HCT116 (cell line): ENCODE data around the gene PRPS1. TPM values are rescaled to one million over a fixed set of nuclear protein-coding genes. Genes with fewer than 3 reads are reported as not detected.

ENCODE experiments used
- ATAC-seq: fragments of 200-7000 bp; cut with Tn5 transposase; 2 replicates; pipeline ENCODE4 v1.9.1; 2020; ENCODE audit warnings: mild to moderate bottlenecking, moderate library complexity
- BruUV-seq: library from RNA; stranded (reverse); fragments of 400-500 nt; replicated peaks from 2 replicates; lab custom pipeline; 2021; lab: Mats Ljungman, UMichigan
- CTCF ChIA-PET: fragments of 300-600 bp; sonication (Branson Sonifier 250); formaldehyde crosslinking; loops from one replicate; lab custom pipeline; 2021; ENCODE audit warnings: antibody characterized with exemption; lab: Charles Lee
- POLR2A ChIA-PET: fragments of 300-600, 350-600 bp; sonication (Branson Sonifier 250); formaldehyde crosslinking; loops from one replicate; lab custom pipeline; 2021; ENCODE audit warnings: antibody characterized with exemption; lab: Charles Lee
- RAD21 ChIA-PET, 2 experiments: fragments of 300-600 bp; sonication (Branson Sonifier 250); formaldehyde crosslinking; loops; one replicate each; lab custom pipeline; 2023; ENCODE audit warnings: low total read pairs in 2 of 2; ENCODE audit not compliant: uncharacterized antibody in 2 of 2, unreplicated experiment in 2 of 2, low non-redundant PET in 1 of 2; lab: Charles Lee
- DNase-seq: peaks from one replicate; pipeline ENCODE4 v3.0.0-alpha.2; 2010; ENCODE audit warnings: low read depth, low spot score
- H2AFZ ChIP-seq: fragments of 200-600 bp; shearing (Covaris generic), sonication (generic); 2 replicates; pipeline ENCODE4 v1.6.1; 2017; ENCODE audit warnings: low read depth, mixed run types, mixed read lengths, antibody characterized with exemption, low read length; ENCODE audit not compliant: poor library complexity, severe bottlenecking
- H3K27ac ChIP-seq: 2 replicates; pipeline ENCODE4 v1.5.1; 2012; ENCODE audit warnings: low read depth, low read length
- H3K27me3 ChIP-seq: fragments of 200-600 bp; sonication (generic); 2 replicates; pipeline ENCODE4 v1.6.1; 2016; ENCODE audit warnings: mixed run types, low read length, mixed read lengths; ENCODE audit not compliant: insufficient read depth
- H3K36me3 ChIP-seq, 2 experiments: fragments of 200-500 bp in 1 of 2; fragments of 200-600 bp in 1 of 2; sonication (Bioruptor generic) in 1 of 2; sonication (generic) in 1 of 2; 2 replicates each; pipeline versions ENCODE4 v1.5.1 to v1.6.1; 2014 to 2016; ENCODE audit warnings: low read length in 2 of 2, inconsistent platforms in 1 of 2, mixed read lengths in 1 of 2, mixed run types in 1 of 2; ENCODE audit not compliant: insufficient read depth in 2 of 2, control insufficient read depth in 1 of 2
- H3K4me1 ChIP-seq, 2 experiments: fragments of 200-600 bp in 1 of 2; sonication (generic) in 1 of 2; 2 replicates each; pipeline versions ENCODE4 v1.5.1 to v1.6.1; 2012 to 2017; ENCODE audit warnings: low read length in 2 of 2, inconsistent platforms in 1 of 2, mild to moderate bottlenecking in 1 of 2, mixed read lengths in 1 of 2, mixed run types in 1 of 2, moderate library complexity in 1 of 2; ENCODE audit not compliant: insufficient read depth in 2 of 2, control insufficient read depth in 1 of 2
- H3K4me2 ChIP-seq: fragments of 200-600 bp; sonication (generic); 2 replicates; pipeline ENCODE4 v1.6.1; 2017; ENCODE audit warnings: mixed run types, low read length, mixed read lengths
- H3K4me3 ChIP-seq, 2 experiments: fragments of 200-600 bp in 1 of 2; sonication (generic) in 1 of 2; replicated peaks in 1 of 2; 2 replicates each; pipeline ENCODE4 v1.5.1; 2011 to 2016; ENCODE audit warnings: low read length in 2 of 2, control low read depth in 1 of 2, low read depth in 1 of 2, mild to moderate bottlenecking in 1 of 2, mixed read lengths in 1 of 2, mixed run types in 1 of 2
- H3K79me2 ChIP-seq: fragments of 200-600 bp; sonication (generic); 2 replicates; pipeline ENCODE4 v1.6.1; 2017; ENCODE audit warnings: mild to moderate bottlenecking, mixed run types, low read length, moderate library complexity, mixed read lengths; ENCODE audit not compliant: insufficient read depth
- H3K9ac ChIP-seq: fragments of 200-600 bp; sonication (generic); 2 replicates; pipeline ENCODE4 v1.6.1; 2016; ENCODE audit warnings: low read length, mixed read lengths
- H3K9me2 ChIP-seq: fragments of 200-600 bp; sonication (generic), shearing (Covaris generic); 2 replicates; pipeline ENCODE4 v1.6.1; 2017; ENCODE audit warnings: mixed run types, mild to moderate bottlenecking, moderate library complexity; ENCODE audit not compliant: insufficient read depth
- H3K9me3 ChIP-seq, 2 experiments: fragments of 200-500 bp in 1 of 2; fragments of 200-600 bp in 1 of 2; sonication (Bioruptor generic) in 1 of 2; sonication (generic) in 1 of 2; 2 replicates each; pipeline ENCODE4 v1.6.1; 2014 to 2017; ENCODE audit warnings: low read length in 2 of 2, mixed read lengths in 2 of 2, inconsistent platforms in 1 of 2, low read depth in 1 of 2, mild to moderate bottlenecking in 1 of 2, mixed run types in 1 of 2, moderate library complexity in 1 of 2; ENCODE audit not compliant: control insufficient read depth in 1 of 2, insufficient read depth in 1 of 2
- H4K20me1 ChIP-seq: fragments of 200-600 bp; sonication (generic), shearing (Covaris generic); 2 replicates; pipeline ENCODE4 v1.6.1; 2017; ENCODE audit warnings: mixed run types, mild to moderate bottlenecking, moderate library complexity; ENCODE audit not compliant: insufficient read depth
- CEBPB ChIP-seq: IDR thresholded peaks from 2 replicates; pipeline ENCODE4 v1.6.1; 2012; ENCODE audit warnings: low read depth
- EGR1 ChIP-seq: IDR thresholded peaks from 2 replicates; pipeline ENCODE4 v1.6.1; 2012; ENCODE audit warnings: low read depth
- JUND ChIP-seq: IDR thresholded peaks from 2 replicates; pipeline ENCODE4 v1.6.1; 2012
- POLR2AphosphoS5 ChIP-seq: IDR thresholded peaks from 2 replicates; pipeline ENCODE4 v1.6.1; 2011; ENCODE audit warnings: mild to moderate bottlenecking, low read depth, low read length, moderate library complexity
- SIN3A ChIP-seq: IDR thresholded peaks from 2 replicates; pipeline ENCODE4 v1.6.1; 2012; ENCODE audit warnings: low read depth
- ZFX ChIP-seq: fragments of 450-650 bp; IDR thresholded peaks from 2 replicates; pipeline ENCODE4 v1.6.1; 2017
- intact Hi-C: fragments of 100-400 bp; cut with micrococcal nuclease; formaldehyde crosslinking; loops from 2 replicates; pipeline ENCODE4 v1.10.0; 2022
- total RNA-seq: library from RNA; stranded (reverse); gene quantifications from one replicate; pipeline ENCODE4 v1.2.1, GENCODE V29; 2021; ENCODE audit not compliant: unreplicated experiment
- TF ChIP-seq, protein P1 (sequence below), 3 experiments: fragments of 200-600 bp in 1 of 3; sonication (generic) in 1 of 3; IDR thresholded peaks in 2 of 3; conservative IDR thresholded peaks in 1 of 3; 2 replicates each; pipeline ENCODE4 v1.5.1; 2012 to 2017; ENCODE audit warnings: low read depth in 2 of 3, low read length in 2 of 3, antibody characterized with exemption in 1 of 3, borderline replicate concordance in 1 of 3, control low read depth in 1 of 3, mild to moderate bottlenecking in 1 of 3, mixed read lengths in 1 of 3, mixed run types in 1 of 3, moderate library complexity in 1 of 3; ENCODE audit not compliant: insufficient read depth in 1 of 3
- TF ChIP-seq, protein P2 (sequence below): IDR thresholded peaks from 2 replicates; pipeline ENCODE4 v1.6.1; 2011; ENCODE audit warnings: mild to moderate bottlenecking, low read length, moderate library complexity; ENCODE audit not compliant: insufficient replicate concordance; ENCODE audit errors: extremely low read depth

The PRPS1 gene
- total RNA-seq, 1 experiment from 2014 or later: 62.6 TPM

- ChIA-PET RAD21 (interaction anchor here in 1 of 2 experiments (1.0 kb wide), 1 partner anchor 100 kb away, joined by 3 read pairs; the partner anchor contains the start of gene NCBP2L), CTCF (interaction anchor here (1.9 kb wide), 1 partner anchor 100 kb away, joined by 4 read pairs; the partner anchor contains the start of gene NCBP2L), POLR2A (interaction anchor here (0.6 to 2.4 kb wide), 2 partner anchors 40 to 89 kb away, joined by 4 to 9 read pairs; no protein-coding TSS in a partner anchor)
- peak overlapping the region; percentile 61 to 67 for H3K4me3 ChIP-seq
- peak overlapping the region; percentile 78 for H3K27ac ChIP-seq
- H3K9me2 ChIP-seq: no peaks in the 10 kb centered on the region
- no peak overlapping the region for H2AFZ ChIP-seq
- no TSS peak for BruUV-seq
- peaks cover 33 to 55% of the 10 kb centered on the region in 2 experiments for H3K4me1 ChIP-seq
- intact Hi-C loops: no loop called here
- no peaks in the 10 kb centered on the region for H3K27me3 ChIP-seq
- TF ChIP-seq SIN3A: no peak
- H4K20me1 ChIP-seq: no peaks in the 10 kb centered on the region
- no peaks in the 10 kb centered on the region for H3K79me2 ChIP-seq
- peak overlapping the region; percentile 87 for H3K4me2 ChIP-seq
- no peaks in the 10 kb centered on the region for H3K9me3 ChIP-seq
- H3K36me3 ChIP-seq: no peaks in the 10 kb centered on the region
- no peak for DNase-seq
- peak overlapping the region; percentile 82 for H3K9ac ChIP-seq
- no peak for ATAC-seq
Measured at GRCh38 chrX:107677501-107677901, 49.2 kb downstream of the PRPS1 start.

DNA sequence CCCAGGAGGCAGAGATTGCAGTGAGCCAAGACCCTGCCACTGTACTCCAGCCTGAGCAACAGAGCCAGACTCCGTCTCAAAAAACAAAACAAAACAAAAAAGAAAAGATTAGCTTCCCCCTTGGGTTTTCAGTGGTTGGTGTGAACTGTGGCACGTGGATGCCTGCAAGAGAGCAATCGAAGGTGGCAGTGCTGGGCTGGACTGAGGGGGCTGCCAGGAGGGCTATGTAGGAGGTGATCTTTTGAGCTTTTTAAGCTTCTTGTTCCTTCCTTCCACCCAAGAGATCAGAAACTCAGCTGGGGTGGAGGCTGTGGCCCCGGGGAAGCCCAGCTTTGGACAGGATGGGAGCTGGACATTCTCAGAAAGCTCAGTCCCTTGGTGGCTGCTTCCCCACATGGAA, 49.6 kb downstream of the PRPS1 start:
- TF ChIP-seq JUND: no peak
- TF ChIP-seq POLR2AphosphoS5: no peak
- TF ChIP-seq, protein P1, sequence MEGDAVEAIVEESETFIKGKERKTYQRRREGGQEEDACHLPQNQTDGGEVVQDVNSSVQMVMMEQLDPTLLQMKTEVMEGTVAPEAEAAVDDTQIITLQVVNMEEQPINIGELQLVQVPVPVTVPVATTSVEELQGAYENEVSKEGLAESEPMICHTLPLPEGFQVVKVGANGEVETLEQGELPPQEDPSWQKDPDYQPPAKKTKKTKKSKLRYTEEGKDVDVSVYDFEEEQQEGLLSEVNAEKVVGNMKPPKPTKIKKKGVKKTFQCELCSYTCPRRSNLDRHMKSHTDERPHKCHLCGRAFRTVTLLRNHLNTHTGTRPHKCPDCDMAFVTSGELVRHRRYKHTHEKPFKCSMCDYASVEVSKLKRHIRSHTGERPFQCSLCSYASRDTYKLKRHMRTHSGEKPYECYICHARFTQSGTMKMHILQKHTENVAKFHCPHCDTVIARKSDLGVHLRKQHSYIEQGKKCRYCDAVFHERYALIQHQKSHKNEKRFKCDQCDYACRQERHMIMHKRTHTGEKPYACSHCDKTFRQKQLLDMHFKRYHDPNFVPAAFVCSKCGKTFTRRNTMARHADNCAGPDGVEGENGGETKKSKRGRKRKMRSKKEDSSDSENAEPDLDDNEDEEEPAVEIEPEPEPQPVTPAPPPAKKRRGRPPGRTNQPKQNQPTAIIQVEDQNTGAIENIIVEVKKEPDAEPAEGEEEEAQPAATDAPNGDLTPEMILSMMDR (IDR thresholded peaks at IDR 0.05 in 2 of 3, conservative IDR thresholded peaks at IDR 0.05 in 1 of 3; ENCODE audit: borderline replicate concordance in 1 of 3, insufficient read depth in 1 of 3, low read depth in 2 of 3, low read length in 2 of 3): no peak
- TF ChIP-seq, protein P2, sequence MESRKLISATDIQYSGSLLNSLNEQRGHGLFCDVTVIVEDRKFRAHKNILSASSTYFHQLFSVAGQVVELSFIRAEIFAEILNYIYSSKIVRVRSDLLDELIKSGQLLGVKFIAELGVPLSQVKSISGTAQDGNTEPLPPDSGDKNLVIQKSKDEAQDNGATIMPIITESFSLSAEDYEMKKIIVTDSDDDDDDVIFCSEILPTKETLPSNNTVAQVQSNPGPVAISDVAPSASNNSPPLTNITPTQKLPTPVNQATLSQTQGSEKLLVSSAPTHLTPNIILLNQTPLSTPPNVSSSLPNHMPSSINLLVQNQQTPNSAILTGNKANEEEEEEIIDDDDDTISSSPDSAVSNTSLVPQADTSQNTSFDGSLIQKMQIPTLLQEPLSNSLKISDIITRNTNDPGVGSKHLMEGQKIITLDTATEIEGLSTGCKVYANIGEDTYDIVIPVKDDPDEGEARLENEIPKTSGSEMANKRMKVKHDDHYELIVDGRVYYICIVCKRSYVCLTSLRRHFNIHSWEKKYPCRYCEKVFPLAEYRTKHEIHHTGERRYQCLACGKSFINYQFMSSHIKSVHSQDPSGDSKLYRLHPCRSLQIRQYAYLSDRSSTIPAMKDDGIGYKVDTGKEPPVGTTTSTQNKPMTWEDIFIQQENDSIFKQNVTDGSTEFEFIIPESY: no peak
- no peak for TF ChIP-seq EGR1
- TF ChIP-seq SIN3A: no peak
- TF ChIP-seq CEBPB: no peak
- no peak for TF ChIP-seq ZFX
- Histone ChIP-seq H3K4me3 (no peak overlapping the region), H3K9me3 (no peaks in the 10 kb centered on the region), H3K9me2 (no peaks in the 10 kb centered on the region), H2AFZ (no peak overlapping the region), H4K20me1 (no peaks in the 10 kb centered on the region), H3K27ac (peak overlapping the region; percentile 78), H3K4me1 (peaks cover 31 to 54% of the 10 kb centered on the region in 2 experiments), H3K79me2 (no peaks in the 10 kb centered on the region), H3K27me3 (no peaks in the 10 kb centered on the region), H3K36me3 (no peaks in the 10 kb centered on the region), H3K9ac (no peak overlapping the region), H3K4me2 (peak overlapping the region; percentile 87)
- ChIA-PET POLR2A (interaction anchor here (2.4 kb wide), 1 partner anchor 39 kb away, joined by 9 read pairs; no protein-coding TSS in a partner anchor), RAD21 (interaction anchor here in 1 of 2 experiments (1.0 kb wide), 1 partner anchor 99 kb away, joined by 3 read pairs; the partner anchor contains the start of gene NCBP2L), CTCF (interaction anchor here (1.9 kb wide), 1 partner anchor 100 kb away, joined by 4 read pairs; the partner anchor contains the start of gene NCBP2L)
- no peak for DNase-seq
- intact Hi-C loops: no loop called here
- no TSS peak for BruUV-seq
- ATAC-seq: no peak
